Raji (cell line): ENCODE results near the gene ACLY.

Source experiments
- POLR2A ChIP-seq: IDR thresholded peaks from 2 replicates; pipeline ENCODE4 v1.6.1; 2011; ENCODE audit warnings: low read depth, low read length, control low read depth; ENCODE audit not compliant: insufficient read depth

The ACLY gene

GRCh38 chr17:41919840-41920579, 1.3 kb upstream of the ACLY start:
- no peak for TF ChIP-seq POLR2A

DNA sequence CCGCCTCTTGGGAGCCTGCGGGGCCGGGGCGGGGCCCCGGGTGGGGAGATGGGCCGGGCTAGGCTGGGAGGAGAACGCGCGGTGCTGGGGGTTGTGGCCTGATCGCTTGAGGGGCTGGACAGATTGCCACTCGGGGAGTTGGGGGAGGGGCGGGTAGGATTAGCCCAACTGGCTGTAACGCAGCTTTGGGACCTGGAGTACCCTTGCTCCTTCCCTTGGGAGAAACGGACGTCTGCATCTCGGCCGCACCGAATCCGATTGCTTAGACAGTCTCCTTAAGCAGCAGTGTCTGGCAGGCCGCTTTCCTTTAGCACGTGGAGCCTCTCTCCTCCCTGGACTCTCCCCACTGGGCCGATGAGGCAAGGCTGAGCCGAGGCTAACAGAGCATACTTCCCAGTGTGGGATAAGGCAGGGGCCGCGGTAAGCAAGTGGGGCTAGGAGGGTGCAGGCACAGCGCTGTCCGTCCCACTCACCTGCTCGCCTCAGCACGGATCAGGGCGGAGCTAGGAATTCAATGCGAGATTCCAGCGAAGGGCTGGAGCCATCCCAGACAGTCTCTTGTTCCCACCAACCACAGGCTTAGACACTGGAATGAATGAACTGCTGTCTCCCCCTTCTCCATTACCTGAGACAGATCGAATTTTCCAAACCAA, 540 bp upstream of the ACLY start:
- no peak for TF ChIP-seq POLR2A

GRCh38 chr17:41917679-41918313, 955 bp downstream of the ACLY start:
- TF ChIP-seq POLR2A: no peak

DNA sequence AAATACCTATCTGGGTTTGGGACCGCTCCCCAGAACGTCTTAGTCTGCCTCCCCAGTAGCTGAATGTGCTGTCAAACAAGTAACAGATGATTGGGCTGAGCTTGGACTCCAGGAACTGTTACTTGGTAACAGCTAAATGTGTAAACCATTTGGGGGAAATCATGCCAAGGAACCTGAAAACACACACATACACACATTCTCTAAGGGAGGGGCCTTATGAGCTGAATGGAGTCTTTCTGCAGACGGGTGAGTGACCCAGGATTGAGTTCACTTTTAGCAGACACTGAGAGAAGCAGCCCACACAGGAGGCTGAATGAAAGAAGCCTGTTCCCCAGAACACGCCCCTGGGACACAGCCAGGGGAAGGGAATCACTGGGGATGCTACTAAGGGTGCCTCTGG, 1.6 kb downstream of the ACLY start:
- no peak for TF ChIP-seq POLR2A

GRCh38 chr17:41915566-41915965, 3.2 kb downstream of the ACLY start:
- TF ChIP-seq POLR2A: no peak

GRCh38 chr17:41915020-41915419, 3.7 kb downstream of the ACLY start:
- no peak for TF ChIP-seq POLR2A

DNA sequence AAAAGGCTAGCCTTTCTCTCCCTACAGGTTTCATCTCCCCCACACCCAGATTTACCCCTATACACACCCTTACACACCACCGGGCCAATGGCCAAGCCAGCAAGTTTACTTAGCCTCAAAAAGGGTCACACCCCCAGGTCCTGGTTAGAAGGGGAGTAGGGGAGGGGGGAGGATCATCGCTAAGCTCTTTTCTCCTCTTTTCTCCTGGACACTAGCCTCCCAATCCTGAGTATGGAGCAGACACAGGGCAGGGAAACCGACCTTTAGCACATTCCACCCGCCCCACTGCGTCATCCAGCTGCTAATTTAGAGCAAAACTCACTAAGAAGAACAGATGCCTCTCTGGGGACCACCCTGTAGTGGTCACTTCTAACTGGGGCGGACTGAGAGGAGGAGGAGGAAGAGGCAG, 4.4 kb downstream of the ACLY start:
- TF ChIP-seq POLR2A: no peak

GRCh38 chr17:41913798-41914197, 5.0 kb downstream of the ACLY start:
- no peak for TF ChIP-seq POLR2A

DNA sequence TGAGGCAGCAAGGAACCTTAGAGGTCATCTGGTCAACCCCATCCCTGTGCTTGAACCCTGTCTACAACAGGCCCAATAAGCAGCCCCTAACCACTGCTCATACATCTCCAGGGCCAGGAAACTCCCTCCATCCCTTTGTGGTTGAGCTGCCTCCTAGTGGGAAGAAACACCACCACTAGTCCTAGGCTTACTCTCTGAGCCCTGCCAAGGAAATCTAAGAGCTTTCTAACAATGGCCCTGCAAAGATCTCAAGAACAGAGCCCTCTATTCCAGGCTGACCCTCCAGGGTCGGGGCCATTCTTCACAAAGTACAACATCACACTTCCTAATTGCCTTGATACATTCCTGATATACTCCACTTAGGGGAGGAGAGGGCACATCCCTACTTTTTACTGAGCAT, 5.8 kb downstream of the ACLY start:
- TF ChIP-seq POLR2A: no peak

DNA sequence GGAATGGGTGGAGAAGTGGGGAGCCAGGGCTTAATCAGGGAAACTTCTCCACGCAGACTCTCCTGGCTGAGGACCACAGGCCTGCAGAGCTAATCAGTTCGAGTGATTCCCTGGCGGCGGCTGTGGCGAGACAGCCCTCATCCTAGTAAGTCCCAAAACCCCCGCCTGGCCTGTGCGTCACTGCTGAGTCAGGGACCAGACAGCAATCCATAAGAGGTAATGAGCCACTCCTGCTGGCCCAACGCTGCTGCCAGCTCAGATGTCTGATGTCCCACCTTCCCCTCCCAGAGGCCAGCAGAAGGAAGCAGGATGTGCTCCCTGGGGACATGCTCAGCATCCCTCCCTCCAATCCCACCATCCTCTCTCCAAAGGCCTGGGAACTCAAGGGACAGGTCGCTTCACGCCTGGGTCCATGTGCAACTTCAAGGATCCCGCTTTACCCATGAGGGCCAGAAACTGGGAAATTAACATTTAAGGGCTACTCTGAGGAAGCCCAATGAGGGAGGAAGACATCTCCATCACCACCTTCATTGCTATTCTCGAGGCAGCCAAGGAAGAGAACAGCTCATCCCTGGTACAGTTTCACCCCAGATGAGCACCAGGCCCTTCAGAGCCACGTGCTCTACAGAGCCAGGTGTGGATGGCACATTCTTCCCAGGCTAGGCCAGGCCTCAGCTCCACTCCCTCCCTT, 7.9 kb downstream of the ACLY start:
- no peak for TF ChIP-seq POLR2A

GRCh38 chr17:41909088-41909487, 9.7 kb downstream of the ACLY start:
- no peak for TF ChIP-seq POLR2A

- TF ChIP-seq POLR2A: no peak
These were observed 10.9 kb downstream of the ACLY start for GRCh38 chr17:41907633-41908539.

GRCh38 chr17:41907185-41907556, 11.6 kb downstream of the ACLY start:
- TF ChIP-seq POLR2A: no peak

GRCh38 chr17:41906465-41907184, 12.1 kb downstream of the ACLY start:
- TF ChIP-seq POLR2A: no peak
